Activated naive CD8-positive, alpha-beta T cell treated with anti-CD3 and anti-CD28 coated beads for 36 hours (primary cell): ENCODE data around the gene RIMS1. TPM values are rescaled to one million over a fixed set of nuclear protein-coding genes. Genes with fewer than 3 reads are reported as not detected.

Experiments used
- DNase-seq: peaks from one replicate; pipeline ENCODE4 v3.0.0; 2021
- H3K27ac Mint-ChIP-seq: one replicate; pipeline ENCODE4 v1.8.0; 2022; ENCODE audit warnings: mild to moderate bottlenecking, moderate library complexity, mixed read lengths
- H3K27me3 Mint-ChIP-seq: one replicate; pipeline ENCODE4 v1.8.0; 2022; ENCODE audit warnings: mild to moderate bottlenecking, mixed read lengths
- H3K36me3 Mint-ChIP-seq: one replicate; pipeline ENCODE4 v1.8.0; 2021; ENCODE audit warnings: mild to moderate bottlenecking, mixed read lengths
- H3K4me1 Mint-ChIP-seq: one replicate; pipeline ENCODE4 v1.8.0; 2021; ENCODE audit warnings: mixed read lengths
- H3K4me3 Mint-ChIP-seq: one replicate; pipeline ENCODE4 v1.8.0; 2022; ENCODE audit warnings: mild to moderate bottlenecking, moderate library complexity, mixed read lengths
- H3K9me3 Mint-ChIP-seq: one replicate; pipeline ENCODE4 v1.8.0; 2022; ENCODE audit warnings: mixed read lengths
- total RNA-seq, 2 experiments: library from RNA; stranded (reverse); gene quantifications; one replicate each; pipeline ENCODE4 v1.2.3, GENCODE V29; 2021

RIMS1 gene
- total RNA-seq, 2 experiments from 2014 or later, result not detected

DNA sequence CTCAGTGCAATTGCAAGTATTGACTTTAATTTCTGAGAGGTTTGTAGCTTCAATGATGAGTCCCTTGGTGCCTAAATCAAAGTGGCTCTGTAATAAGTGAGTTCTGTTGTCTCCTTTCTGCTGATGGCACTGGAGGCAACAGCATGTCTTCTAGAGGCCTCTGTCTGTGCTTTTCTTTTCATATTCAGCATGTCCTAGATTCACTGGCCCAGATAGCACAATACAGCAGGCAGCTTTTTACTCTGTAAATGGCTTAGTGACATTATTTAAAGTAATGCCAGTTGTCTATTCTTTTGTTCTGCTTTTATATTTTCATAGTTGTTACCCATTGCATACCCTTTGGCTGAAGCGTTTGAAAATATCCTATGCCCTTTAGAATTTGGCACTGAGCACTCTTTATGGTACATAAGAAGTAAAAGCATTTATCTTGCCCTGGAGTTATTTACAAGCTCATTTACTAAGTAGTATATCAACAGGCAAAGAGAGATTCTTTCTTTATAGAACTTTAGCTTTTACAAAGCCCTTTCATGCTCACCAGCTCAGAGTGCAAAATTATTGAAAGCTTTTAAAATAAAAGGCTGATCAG lies 464.0 kb downstream of the RIMS1 start:
- Mint-ChIP-seq H3K4me1 (no peaks in the 10 kb centered on the region), H3K9me3 (no peaks in the 10 kb centered on the region), H3K36me3 (no peaks in the 10 kb centered on the region), H3K27ac (no peak overlapping the region), H3K4me3 (no peak overlapping the region), H3K27me3 (no peaks in the 10 kb centered on the region)
- no peak for DNase-seq

DNA sequence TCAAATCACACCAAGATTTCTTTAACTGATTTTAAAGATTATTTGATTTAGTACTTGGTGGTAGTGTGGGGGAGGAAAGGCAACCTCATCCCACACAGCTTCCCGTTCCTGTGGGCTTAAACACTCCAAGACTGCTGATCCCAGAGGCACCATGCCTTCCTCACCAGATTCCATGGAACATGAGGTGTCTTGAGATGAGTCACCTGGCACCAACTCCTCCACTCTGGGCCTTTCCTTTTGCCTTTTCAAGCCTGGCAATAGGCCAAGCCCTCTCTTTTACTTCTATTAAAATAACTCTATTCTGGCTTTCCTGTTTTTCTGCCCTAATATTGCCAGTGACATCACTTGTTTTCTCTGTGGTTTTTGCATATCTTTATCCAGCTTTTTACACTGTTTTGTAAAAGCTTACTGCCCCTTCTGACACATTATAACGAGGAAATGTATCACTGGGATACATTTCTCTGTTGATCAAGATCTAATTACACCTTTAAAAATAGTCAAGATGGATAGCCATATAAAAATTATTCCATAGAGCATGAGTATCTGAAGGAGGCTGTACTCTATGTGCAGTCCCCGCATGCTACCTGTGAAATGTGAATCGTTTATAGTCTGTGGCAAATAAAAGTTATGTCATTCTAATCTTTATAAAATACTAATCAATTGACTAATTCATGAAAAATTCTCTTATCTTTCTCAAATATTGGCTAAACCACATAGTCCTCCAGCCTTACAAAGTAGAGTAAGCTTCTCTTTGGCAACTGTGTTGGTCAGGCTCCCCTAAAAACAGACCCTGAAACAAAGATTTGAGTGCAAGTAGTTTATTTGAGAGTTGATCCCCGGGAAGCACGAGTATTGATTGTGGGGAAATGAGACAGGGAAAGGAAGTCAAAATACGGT lies 477.7 kb downstream of the RIMS1 start:
- no peaks in the 10 kb centered on the region for H3K36me3 Mint-ChIP-seq
- H3K4me3 Mint-ChIP-seq, result no peak overlapping the region
- H3K27me3 Mint-ChIP-seq, result peaks cover 15% of the 10 kb centered on the region
- no peak overlapping the region for H3K27ac Mint-ChIP-seq
- H3K4me1 Mint-ChIP-seq, result no peaks in the 10 kb centered on the region
- no peak for DNase-seq
- H3K9me3 Mint-ChIP-seq, result no peaks in the 10 kb centered on the region

DNA sequence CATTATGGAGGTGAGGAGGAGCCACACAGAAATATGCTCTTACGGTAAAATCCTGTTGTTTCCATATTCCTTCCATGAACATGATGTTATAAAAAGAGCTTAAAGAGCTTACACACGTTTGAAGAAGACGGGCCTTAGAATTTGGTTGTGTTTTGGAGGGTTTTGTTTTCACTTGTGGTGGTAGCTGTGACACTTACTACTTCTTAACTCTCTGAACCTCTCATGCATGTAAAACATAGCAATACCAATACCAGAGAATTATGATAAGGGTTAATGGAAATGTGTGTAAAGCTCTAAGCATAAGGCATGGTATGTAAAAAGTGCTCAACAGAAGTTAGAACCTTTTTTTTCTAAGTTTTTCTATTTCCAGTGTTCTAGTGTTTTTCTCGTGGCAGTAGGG lies 479.4 kb downstream of the RIMS1 start:
- H3K27me3 Mint-ChIP-seq, result peaks cover 15% of the 10 kb centered on the region
- H3K36me3 Mint-ChIP-seq, result no peaks in the 10 kb centered on the region
- no peaks in the 10 kb centered on the region for H3K9me3 Mint-ChIP-seq
- H3K4me1 Mint-ChIP-seq, result no peaks in the 10 kb centered on the region
- no peak for DNase-seq
- no peak overlapping the region for H3K4me3 Mint-ChIP-seq
- H3K27ac Mint-ChIP-seq, result no peak overlapping the region

DNA sequence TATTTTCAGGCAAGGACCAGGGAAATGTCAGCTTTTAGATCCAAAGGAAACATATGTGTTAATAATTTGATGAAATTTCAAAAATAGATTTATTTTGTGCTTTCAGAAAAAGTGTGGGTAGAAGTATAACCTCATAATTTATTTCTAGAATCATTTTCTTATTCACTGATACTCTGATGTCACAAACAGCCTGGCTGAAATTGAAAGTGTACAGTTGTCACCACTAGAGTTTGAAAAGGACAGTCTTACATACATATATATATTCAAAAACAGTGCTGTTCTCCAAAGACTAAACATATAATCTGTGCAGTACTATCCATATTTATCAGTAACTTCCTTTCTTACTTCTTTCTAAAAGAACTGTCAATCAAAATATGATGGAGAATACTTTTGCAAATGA lies 481.1 kb downstream of the RIMS1 start:
- peaks cover 15% of the 10 kb centered on the region for H3K27me3 Mint-ChIP-seq
- no peaks in the 10 kb centered on the region for H3K36me3 Mint-ChIP-seq
- no peaks in the 10 kb centered on the region for H3K4me1 Mint-ChIP-seq
- no peak for DNase-seq
- no peak overlapping the region for H3K27ac Mint-ChIP-seq
- no peaks in the 10 kb centered on the region for H3K9me3 Mint-ChIP-seq
- H3K4me3 Mint-ChIP-seq, result no peak overlapping the region

DNA sequence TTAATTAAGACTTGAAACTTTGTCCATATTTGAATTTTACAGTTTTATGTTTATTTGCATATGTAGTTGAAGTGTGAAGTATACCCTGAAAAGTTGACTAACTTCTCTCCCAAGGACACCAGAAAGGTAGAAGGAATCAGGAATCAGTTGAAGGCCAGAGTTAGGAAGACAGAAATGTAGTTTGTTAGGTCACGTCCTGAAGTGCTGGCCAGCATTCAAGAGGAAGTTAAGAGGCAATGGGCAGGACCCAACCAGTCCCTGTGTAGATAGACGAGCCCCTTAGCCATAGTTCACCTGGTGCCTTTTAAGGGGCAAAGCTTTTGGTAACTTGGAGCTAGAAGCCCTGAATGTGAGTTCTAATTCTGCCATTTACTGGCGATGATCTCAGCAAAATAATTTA lies 485.1 kb downstream of the RIMS1 start:
- H3K27ac Mint-ChIP-seq, result no peak overlapping the region
- no peaks in the 10 kb centered on the region for H3K9me3 Mint-ChIP-seq
- no peaks in the 10 kb centered on the region for H3K4me1 Mint-ChIP-seq
- no peak overlapping the region for H3K4me3 Mint-ChIP-seq
- DNase-seq, result no peak
- H3K27me3 Mint-ChIP-seq, result peaks cover 2% of the 10 kb centered on the region
- H3K36me3 Mint-ChIP-seq, result no peaks in the 10 kb centered on the region

DNA sequence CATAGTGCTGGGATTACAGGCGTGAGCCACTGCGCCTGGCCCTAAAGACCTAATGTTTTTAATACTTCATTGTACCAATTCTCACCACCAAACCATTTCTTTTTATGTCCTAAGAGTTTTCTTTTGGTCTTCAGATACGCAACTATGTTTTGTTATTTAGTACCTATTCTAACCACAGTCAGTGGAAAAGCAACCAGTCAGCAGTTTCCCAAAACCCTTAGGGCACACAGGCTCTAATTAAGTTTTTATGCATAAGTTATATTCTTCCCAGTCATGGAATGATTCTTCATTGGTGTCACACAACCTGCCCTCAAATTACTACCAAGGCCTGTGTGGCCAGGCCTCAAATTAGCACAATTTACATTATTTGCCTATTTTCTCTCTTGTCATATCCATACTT lies 487.8 kb downstream of the RIMS1 start:
- Mint-ChIP-seq H3K27ac (no peak overlapping the region), H3K36me3 (no peaks in the 10 kb centered on the region), H3K4me1 (no peaks in the 10 kb centered on the region), H3K27me3 (no peaks in the 10 kb centered on the region), H3K9me3 (no peaks in the 10 kb centered on the region), H3K4me3 (no peak overlapping the region)
- DNase-seq, result no peak

DNA sequence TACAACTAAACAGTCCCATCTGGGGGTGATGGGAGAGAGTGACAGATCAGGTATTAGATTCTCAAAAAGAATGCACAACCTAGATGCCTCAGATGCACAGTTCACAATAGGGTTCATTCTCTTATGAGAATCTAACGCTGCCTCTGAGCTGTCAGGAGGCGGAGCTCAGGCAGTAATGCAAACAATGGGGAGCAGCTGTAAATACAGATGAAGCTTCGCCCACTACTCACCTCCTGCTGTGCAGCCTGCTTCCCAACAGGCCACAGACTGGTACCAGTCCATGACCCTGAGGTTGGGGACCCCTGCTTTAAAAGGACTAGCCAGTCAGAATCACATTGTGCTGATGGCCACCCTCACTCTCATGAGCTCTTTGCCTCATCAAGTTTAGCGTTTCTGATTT lies 488.5 kb downstream of the RIMS1 start:
- Mint-ChIP-seq H3K4me1 (no peaks in the 10 kb centered on the region), H3K4me3 (no peak overlapping the region), H3K9me3 (no peaks in the 10 kb centered on the region), H3K27me3 (no peaks in the 10 kb centered on the region), H3K27ac (no peak overlapping the region), H3K36me3 (no peaks in the 10 kb centered on the region)
- no peak for DNase-seq

DNA sequence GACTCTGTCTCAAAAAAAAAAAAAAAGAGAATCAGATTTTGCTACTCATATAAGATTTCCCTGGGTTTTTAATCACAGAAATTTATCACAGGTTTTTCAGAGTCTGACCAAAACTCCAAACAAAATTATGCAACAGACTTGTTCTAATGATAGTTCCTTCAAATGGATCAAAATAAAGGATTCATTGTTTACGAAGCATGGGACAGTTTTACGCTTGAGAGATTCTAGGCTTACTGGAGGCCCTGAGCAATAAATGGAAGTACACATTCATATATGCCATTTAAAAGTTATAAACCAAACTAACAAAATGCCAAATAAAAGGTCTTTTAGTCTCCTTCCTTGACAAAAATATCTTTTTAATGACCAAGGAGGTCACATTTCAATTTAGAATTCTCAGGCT lies 490.4 kb downstream of the RIMS1 start:
- Mint-ChIP-seq H3K36me3 (no peaks in the 10 kb centered on the region), H3K27me3 (no peaks in the 10 kb centered on the region), H3K27ac (no peak overlapping the region), H3K4me1 (no peaks in the 10 kb centered on the region), H3K4me3 (no peak overlapping the region), H3K9me3 (no peaks in the 10 kb centered on the region)
- no peak for DNase-seq

DNA sequence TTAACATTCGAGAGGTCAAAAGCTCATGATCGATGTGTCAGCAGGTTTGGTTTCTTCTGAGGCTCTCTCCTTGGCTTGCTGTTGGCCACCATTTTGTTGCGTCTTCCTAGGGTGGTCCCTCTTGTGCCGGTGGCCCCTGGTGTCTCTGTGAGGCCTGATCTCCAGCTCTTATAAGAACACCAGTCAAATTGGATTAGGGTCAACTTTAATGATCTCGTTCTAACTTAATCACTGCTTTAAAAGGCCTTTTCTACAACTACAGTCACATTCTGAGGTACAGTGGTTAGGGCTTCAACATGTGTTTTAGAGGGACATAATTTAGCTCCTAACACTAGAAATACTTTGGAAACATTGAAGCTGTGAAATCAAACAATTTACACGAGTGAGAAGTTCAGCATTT lies 494.7 kb downstream of the RIMS1 start:
- no peak overlapping the region for H3K4me3 Mint-ChIP-seq
- no peaks in the 10 kb centered on the region for H3K36me3 Mint-ChIP-seq
- no peak overlapping the region for H3K27ac Mint-ChIP-seq
- DNase-seq, result no peak
- H3K4me1 Mint-ChIP-seq, result no peaks in the 10 kb centered on the region
- H3K27me3 Mint-ChIP-seq, result peaks cover 5% of the 10 kb centered on the region
- no peaks in the 10 kb centered on the region for H3K9me3 Mint-ChIP-seq

DNA sequence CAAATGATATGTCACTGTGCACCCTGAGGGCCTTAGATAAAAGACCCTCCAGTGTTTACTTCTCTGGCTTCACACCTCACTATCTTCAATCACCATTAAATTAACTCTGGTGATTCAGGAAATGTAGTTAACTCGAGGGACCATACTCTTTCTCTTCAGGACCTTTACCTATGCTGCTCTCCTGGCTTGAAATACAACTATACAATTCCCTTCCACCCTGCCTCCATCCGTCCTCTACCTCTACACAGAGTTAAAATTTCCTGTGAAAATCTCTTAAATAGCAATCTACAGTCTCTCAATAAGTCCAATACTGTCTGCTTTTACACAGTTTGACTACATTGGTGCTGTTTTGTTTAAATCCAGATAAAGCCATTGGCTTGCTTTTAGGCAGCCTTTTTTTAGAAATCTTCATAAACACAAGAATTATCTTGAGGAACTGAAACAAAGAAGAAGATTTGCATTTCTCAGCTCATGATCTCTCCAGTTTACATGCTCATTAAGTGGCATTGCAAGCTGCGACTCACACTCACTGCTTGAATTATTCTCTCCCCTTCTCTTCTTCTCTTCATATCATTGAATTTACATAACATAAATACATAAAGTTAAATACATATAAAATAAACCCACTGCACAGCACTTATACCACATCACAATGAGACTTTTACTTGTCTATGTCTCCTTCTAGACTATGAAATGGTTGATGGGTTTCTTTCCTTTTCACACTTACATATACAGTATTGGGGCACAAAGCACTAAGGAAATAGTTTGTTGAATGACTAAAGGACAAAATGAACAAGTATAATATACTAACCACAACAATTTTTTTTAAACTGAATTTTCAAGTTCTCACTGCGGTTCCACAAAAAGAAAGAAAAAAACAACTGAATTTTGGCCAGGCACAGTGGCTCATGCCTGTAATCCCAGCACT lies 496.5 kb downstream of the RIMS1 start:
- H3K9me3 Mint-ChIP-seq, result no peaks in the 10 kb centered on the region
- no peaks in the 10 kb centered on the region for H3K4me1 Mint-ChIP-seq
- no peak overlapping the region for H3K4me3 Mint-ChIP-seq
- DNase-seq, result no peak
- peaks cover 15% of the 10 kb centered on the region for H3K27me3 Mint-ChIP-seq
- H3K27ac Mint-ChIP-seq, result no peak overlapping the region
- no peaks in the 10 kb centered on the region for H3K36me3 Mint-ChIP-seq

DNA sequence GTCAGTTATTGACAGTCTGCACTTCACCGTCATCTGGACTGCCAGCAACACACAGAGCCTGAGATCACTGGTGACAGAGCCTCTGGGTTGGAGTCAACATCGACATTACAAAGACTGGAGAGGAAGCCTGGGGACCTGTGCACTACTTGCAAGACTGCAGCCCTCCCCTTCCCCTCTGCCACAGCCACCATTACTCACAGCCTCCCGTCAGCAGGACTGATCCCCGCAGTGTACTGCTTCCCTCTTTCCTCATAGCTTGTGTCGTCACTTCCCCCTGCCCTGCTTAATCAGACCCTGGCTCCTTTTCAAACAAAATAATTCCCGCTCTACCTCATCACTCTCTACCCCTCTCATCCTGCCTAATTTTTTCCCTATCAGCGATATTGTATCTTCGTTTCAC lies 500.0 kb downstream of the RIMS1 start:
- no peak overlapping the region for H3K4me3 Mint-ChIP-seq
- H3K9me3 Mint-ChIP-seq, result no peaks in the 10 kb centered on the region
- H3K27ac Mint-ChIP-seq, result no peak overlapping the region
- DNase-seq, result no peak
- no peaks in the 10 kb centered on the region for H3K4me1 Mint-ChIP-seq
- no peaks in the 10 kb centered on the region for H3K36me3 Mint-ChIP-seq
- peaks cover 20% of the 10 kb centered on the region for H3K27me3 Mint-ChIP-seq

DNA sequence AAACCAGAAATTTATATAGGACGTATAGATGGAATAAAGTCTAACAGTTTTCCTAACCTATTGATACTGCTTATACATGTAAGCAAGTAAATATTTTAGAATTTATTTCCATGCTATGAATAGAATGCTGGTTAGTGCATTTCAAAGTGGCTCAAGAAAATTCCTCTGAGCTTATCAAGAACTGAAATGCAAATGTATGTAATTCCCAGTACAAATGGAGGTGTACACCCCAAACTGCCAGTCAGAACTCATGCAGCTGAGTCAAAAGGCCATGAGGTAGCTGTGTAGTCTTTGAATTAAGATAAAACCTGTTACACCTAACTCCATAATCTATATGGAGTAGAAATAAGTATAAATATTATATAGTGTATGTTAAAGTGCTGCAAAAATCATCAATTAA lies 503.3 kb downstream of the RIMS1 start:
- no peaks in the 10 kb centered on the region for H3K4me1 Mint-ChIP-seq
- no peaks in the 10 kb centered on the region for H3K36me3 Mint-ChIP-seq
- no peaks in the 10 kb centered on the region for H3K9me3 Mint-ChIP-seq
- no peak overlapping the region for H3K4me3 Mint-ChIP-seq
- H3K27ac Mint-ChIP-seq, result no peak overlapping the region
- DNase-seq, result no peak
- peaks cover 34% of the 10 kb centered on the region for H3K27me3 Mint-ChIP-seq

DNA sequence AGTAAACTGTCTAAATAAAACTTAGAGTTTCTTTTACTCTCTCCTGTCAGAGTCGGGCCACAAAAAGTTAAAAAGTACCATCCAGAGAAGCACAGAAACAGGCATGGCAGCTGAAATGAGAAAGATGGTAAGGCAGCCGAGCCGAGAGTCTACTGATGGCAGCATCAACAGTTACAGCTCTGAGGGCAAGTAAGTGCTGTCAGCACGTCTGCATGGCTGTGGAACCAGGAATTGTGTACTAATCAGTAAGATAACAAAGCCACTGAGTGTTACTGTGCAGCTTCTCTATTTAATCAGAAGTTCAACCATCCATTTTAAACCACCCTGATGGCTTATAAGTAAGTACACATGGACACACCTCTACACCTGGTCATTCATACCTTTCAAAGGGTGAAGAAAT lies 504.2 kb downstream of the RIMS1 start:
- no peak overlapping the region for H3K27ac Mint-ChIP-seq
- no peak for DNase-seq
- peaks cover 34% of the 10 kb centered on the region for H3K27me3 Mint-ChIP-seq
- H3K4me1 Mint-ChIP-seq, result no peaks in the 10 kb centered on the region
- H3K4me3 Mint-ChIP-seq, result no peak overlapping the region
- no peaks in the 10 kb centered on the region for H3K36me3 Mint-ChIP-seq
- no peaks in the 10 kb centered on the region for H3K9me3 Mint-ChIP-seq

DNA sequence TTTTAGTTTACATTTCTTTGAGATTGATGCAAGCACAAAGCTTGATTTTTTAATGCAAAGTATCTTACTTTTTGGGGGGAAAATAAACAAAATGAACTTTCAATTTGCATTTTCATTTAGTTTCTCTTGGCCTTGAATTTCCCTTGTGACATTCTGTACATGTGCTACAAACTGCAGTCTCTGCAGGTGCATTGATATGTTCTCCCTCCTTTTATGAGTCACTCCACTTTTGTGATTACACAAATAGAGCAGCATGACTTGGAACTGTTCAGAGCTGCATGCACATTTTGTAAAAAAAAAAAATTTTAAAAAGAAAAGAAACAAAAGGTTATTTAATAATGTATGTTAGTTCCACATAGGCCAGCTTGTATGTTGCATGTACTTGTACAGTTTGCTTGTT lies 515.5 kb downstream of the RIMS1 start:
- no peak overlapping the region for H3K4me3 Mint-ChIP-seq
- H3K27me3 Mint-ChIP-seq, result peaks cover 3% of the 10 kb centered on the region
- H3K9me3 Mint-ChIP-seq, result no peaks in the 10 kb centered on the region
- no peak overlapping the region for H3K27ac Mint-ChIP-seq
- no peaks in the 10 kb centered on the region for H3K36me3 Mint-ChIP-seq
- no peak for DNase-seq
- no peaks in the 10 kb centered on the region for H3K4me1 Mint-ChIP-seq

DNA sequence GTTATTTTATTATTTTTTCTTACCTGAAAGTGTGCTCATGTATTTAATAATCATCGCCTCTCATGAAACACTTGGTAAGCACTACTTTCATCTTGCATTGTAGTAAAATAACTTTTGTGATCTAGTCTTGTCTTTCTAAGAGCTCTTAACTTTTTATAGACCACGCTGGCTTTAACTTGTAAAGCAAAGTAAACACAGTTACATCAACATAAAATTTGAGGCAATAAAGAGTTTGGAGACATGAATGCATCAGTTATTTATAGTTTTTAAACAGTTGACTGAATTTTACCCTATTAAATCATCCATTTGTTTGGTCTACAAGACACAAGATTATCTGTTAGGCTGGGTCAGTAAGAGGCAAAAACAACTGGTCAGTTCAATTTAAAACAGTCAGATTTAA lies 517.1 kb downstream of the RIMS1 start:
- Mint-ChIP-seq H3K27ac (no peak overlapping the region), H3K36me3 (no peaks in the 10 kb centered on the region), H3K9me3 (no peaks in the 10 kb centered on the region), H3K4me1 (no peaks in the 10 kb centered on the region), H3K27me3 (peaks cover 3% of the 10 kb centered on the region), H3K4me3 (no peak overlapping the region)
- no peak for DNase-seq
